Fibroblast of villous mesenchyme (primary cell): ENCODE measurements around the gene KCND3. TPM values are rescaled to one million over a fixed set of nuclear protein-coding genes. Genes with fewer than 3 reads are reported as not detected.

Experiments used
- DNase-seq: peaks from one replicate; pipeline ENCODE4 v3.0.0-alpha.2; 2010; ENCODE audit warnings: low read depth
- H3K4me3 ChIP-seq: 2 replicates; pipeline ENCODE4 v1.5.1; 2011; ENCODE audit warnings: low read depth, mild to moderate bottlenecking, low read length
- CTCF ChIP-seq: IDR thresholded peaks from 2 replicates; pipeline ENCODE4 v1.5.1; 2012; ENCODE audit warnings: low read depth, mild to moderate bottlenecking, low read length; ENCODE audit not compliant: insufficient read depth
- total RNA-seq: library from RNA; depleted of rRNA; stranded (reverse); fragments of >200 nt; gene quantifications from 2 replicates; pipeline ENCODE4 v1.2.3, GENCODE V29; 2012

KCND3 gene
- total RNA-seq, 1 donor, result 1.7 TPM

GRCh38 chr1:111876631-111877030, 112.8 kb downstream of the KCND3 start:
- H3K4me3 ChIP-seq, result no peak overlapping the region
- no peak for TF ChIP-seq CTCF
- no peak for DNase-seq

GRCh38 chr1:111875640-111876039, 113.8 kb downstream of the KCND3 start:
- H3K4me3 ChIP-seq, result no peak overlapping the region
- DNase-seq, result no peak
- TF ChIP-seq CTCF, result no peak

- no peak overlapping the region for H3K4me3 ChIP-seq
- TF ChIP-seq CTCF, result no peak
- DNase-seq, result no peak
Measured at GRCh38 chr1:111873460-111874030, 115.9 kb downstream of the KCND3 start.

- TF ChIP-seq CTCF, result no peak
- DNase-seq, result no peak
- no peak overlapping the region for H3K4me3 ChIP-seq
Measured at GRCh38 chr1:111870181-111870580, 119.3 kb downstream of the KCND3 start.

- no peak for DNase-seq
- no peak overlapping the region for H3K4me3 ChIP-seq
- TF ChIP-seq CTCF, result no peak
Measured at GRCh38 chr1:111867868-111868440, 121.5 kb downstream of the KCND3 start.

GRCh38 chr1:111864862-111865261, 124.6 kb downstream of the KCND3 start:
- no peak for DNase-seq
- TF ChIP-seq CTCF, result no peak
- H3K4me3 ChIP-seq, result no peak overlapping the region

GRCh38 chr1:111863401-111863800, 126.1 kb downstream of the KCND3 start:
- no peak for TF ChIP-seq CTCF
- no peak overlapping the region for H3K4me3 ChIP-seq
- DNase-seq, result no peak
